GM18907 (cell line): ENCODE data around the gene SYT7.

Experiments
- ATAC-seq: cut with Tn5 transposase; IDR thresholded peaks from one replicate; pipeline ENCODE4 v1.9.1; 2021; ENCODE audit warnings: mild to moderate bottlenecking, moderate library complexity; ENCODE audit not compliant: unreplicated experiment

SYT7 gene

DNA sequence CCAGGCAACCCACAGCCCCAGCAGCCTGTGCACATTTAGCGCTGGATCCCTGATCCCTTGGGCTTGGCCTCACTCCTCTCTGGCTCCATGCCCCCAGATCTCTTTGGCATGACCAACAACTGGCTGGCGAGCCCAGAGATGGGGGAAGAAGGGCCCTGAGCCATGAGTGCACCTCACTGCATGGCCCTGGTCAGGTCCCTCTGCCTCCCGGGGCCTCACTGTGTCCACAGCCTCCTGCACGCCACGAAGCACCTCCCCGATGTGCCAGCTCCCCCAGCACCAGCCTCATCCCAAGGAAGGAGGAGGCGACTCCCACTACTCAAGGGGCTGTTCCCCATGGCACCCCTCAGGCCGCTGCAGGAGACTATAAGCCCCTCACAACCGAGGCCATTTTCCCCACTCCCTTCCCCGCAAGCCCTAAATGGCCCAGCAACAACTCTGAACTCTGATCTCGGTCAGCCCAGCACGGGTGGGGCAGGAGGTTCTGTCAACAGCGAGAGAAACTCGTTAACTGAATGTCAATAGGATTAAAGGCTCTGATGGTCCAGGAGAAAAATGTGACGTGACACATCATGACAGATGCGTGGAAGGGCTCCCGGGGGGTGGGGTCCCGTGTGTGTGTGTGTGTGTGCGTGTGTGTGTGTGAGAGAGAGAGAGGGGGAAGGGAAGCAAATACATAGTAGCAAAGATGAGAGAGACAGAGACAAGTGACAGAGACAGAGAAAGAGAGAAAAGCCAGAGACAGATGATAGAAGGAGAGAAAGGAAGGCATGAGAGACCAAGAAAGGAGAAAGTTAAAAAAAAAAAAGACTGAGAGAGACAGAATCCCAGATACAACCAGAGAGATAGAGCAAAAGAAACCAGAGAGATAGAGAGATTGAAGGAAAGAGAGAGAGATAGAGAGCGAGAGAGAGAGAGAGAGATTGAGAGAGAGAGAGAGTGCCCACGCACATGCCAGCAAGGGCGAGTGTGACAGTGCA, 28.4 kb upstream of the SYT7 start:
- ATAC-seq: no peak

DNA sequence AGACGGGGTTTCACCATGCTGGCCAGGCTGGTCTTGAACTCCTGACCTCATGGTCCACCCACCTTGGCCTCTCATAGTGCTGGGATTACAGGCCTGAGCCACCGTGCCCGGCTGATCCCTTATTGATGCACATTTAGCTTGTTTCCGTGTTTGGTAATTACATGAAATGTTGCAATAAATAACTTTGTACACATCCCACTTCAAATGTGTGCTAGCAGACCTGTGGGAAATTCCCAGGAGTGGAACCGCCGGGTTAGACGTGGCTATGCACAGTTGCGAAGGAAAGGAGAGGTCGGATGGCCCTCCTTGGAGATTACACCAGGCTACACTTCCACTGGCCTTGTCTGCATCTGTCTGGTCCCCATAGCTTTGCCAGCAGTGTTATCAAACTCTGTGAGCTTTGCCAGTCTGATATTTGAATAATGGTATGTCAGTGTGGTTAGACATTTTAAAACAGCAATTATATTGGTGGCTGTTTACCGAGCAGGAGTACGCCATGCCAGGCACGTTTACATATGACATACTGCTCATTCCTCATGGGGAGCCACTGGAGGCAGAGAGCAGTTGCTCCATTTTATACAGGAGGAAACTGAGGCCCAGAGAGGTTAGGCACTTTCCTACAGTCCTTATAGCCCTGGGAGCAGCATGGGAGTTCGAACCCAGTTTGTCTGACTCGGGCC, 27.2 kb upstream of the SYT7 start:
- ATAC-seq: no peak

DNA sequence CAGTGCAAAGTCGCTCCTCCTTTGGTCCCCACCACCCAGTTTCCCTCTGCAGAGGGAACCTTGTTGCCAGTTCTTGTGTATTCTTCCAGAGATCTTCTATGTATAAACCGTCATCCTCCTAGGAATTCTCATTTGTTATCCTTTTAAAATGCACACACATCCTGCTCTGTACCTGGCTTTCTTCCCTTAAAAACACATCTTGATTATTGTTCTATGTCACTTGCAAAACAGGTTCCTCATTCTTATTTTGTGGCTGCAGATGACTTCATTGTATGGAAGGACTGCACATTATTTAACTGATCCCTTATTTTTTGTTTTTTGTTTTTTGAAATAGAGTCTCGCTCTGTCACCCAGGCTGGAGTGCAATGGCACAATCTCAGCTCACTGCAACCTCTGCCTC, 26.6 kb upstream of the SYT7 start:
- no peak for ATAC-seq

DNA sequence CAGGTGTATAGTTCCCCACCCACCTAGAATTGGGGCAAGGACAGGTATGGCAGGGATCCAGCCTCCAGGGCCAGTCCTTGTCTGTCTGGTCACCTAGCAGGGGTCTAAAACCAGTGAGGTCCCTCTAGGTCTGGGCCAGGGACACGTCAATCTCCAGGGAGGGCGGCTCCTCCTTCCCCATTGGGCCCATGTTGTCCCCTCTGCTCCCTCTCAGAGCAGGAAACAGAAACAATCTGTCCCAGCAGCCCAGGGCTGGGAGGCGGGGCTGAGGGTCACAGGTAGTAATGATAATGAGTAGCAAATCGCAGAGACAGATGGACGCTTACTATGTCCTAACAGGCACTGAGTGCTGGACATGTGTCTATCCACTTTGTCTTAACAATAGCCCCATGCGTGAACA, 22.8 kb upstream of the SYT7 start:
- no peak for ATAC-seq

DNA sequence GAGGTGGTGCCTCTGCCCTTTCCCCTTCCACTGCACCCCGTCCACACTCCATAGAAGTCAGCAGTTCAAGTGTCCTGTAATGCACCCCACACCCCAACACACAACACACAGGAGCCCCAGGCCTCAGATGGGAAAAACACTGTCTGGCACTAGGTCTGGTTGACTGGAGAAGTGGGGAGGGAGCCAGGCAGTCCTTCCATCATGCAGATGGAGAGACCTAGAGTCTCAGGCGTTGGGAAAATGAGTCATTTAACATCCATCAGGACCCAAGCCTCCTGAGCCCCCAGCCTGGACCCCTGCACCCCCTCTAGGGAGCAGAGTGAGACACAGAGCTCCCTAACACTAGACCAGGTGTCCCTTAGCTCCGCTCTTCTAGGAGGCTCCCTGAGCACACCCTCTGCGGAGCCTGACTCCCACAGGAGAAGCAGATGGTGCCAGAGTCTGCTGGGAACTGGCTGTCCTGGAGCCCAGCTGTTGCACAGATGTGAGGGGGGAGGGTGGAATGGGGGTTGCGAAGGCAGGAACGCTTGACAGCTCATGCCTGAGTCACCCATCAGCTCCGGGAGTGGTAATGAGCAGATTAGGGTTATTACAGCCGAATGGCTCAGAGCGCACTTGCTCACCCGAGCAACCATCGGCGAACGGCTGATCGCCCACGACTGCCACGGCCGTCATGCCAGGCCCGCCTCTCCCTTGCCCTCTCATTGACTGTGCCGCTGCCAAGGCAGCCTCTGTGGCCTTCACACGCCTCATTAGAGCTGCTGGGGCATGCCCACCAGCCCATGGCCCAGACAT, 22.1 kb upstream of the SYT7 start:
- no peak for ATAC-seq

DNA sequence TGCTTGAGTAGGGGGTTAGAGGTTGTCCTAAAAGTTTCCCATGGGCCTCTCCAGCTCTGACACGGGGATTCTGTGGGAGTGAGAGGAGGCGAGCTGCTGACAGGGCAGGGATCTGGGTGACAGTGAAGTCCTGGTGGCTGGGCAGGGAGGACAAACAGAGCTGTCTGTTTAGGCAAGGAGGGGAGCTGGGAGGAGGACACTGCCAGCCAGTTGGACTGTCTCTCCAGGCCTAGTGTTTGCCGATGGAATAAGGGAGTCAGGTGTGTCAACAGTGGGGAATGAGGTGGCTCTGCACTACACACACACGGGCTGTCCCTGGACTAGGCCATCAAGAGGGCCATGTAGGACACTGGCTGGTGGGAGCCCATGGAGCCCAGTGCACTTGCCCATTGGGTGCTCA, 20.6 kb upstream of the SYT7 start:
- ATAC-seq: no peak

DNA sequence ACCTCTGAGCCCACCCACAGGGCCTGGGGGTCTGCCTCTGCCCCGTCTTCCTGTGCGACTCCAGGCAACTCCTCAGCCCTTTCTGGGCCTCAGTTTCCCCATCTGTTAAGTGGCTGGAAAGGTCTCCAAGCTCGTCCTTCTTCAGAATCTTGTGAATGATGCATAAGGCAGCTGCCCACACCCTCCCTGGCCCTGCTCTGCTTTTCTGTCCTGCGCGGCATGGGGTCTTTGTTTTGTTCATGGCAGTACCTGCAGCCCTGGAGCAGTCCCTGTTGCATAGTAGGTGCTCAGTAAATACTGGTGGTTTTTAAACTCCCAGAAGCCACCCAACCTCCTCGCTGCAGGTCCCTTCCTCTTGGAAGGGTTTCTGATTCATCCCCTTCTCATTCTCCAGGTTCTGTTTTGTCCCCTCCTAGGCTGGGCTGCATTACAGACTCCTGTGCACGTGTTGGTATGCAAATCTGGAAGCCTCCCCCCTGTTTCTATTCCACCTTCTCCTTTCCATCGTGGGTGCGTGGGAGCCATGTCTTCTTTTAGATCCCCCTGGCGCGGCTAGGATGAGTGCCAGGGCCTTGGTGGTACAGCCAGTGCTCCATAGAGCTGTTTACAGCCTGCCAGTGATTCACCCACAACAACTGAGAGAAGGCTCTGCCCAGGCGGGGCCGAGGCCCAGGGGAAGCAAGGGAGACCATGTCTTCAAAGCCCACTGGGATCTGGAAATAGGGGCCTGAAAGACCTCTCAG, 19.3 kb upstream of the SYT7 start:
- no peak for ATAC-seq

DNA sequence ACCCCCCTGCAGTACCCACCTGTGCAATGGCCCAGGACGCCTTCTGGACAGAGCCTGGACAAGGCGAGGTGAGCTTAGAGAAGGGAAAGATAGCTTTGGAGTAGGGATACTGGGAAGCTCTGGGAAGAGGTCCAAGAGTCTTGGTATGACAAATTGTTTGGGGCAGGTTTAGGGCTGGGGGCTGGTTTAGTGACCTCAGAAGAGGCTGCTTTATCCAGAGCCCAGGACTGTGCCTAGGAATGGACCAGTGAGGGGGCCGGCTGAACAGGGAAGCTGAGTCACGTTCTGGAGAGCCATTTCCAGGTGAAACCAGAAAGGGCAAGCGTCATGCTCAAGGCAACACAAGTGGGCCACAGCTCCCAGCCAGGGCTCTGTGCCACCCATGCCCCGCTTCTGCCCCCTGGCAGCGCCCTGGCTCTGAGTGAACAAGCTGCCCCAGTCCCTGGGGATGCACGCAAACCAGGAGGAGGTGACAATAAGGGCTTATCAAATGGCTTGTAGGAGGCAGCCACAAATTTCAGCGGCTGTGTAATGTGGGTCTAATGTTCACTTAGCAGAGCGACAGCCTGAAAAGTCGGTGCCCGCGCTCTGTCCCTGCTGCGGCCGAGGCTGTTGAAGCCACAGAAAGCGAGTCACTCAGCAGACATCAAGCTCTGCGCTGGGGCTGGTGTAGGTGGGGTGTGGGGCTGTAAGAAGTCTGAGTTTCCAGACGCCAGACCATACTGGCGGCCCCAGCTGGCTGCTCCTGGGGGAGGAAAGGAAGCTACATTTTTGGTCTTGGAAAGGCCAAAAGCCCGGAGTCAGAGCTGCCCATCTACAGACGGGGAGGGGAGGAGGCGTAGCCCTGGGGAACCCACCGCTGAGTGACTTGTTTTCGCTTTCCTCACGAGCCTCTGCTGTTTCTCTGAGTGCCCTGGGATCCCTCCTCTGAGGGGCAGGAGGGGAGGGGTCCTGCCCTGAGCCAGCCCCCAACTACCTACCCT, 18.3 kb upstream of the SYT7 start:
- ATAC-seq: no peak

DNA sequence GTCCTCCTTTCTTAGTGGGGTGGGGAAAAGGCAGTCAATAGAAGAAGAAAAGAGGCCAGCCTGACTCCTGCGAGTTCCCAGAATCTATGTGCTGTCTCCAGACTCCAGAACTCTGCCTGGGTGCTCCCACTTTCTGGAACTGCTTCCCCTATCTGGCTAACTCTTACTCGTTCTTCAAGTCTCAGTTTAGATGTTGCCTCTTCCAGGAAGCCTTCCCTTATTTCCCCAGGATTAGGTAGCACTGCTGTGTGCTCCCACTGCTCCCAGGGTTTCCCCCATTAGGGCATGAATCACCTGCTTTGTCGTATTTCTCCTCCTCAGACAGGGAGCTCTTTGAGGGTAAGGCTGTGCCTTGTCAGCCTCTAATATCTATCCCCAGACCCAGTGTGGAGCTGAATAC, 17.5 kb upstream of the SYT7 start:
- ATAC-seq: no peak

DNA sequence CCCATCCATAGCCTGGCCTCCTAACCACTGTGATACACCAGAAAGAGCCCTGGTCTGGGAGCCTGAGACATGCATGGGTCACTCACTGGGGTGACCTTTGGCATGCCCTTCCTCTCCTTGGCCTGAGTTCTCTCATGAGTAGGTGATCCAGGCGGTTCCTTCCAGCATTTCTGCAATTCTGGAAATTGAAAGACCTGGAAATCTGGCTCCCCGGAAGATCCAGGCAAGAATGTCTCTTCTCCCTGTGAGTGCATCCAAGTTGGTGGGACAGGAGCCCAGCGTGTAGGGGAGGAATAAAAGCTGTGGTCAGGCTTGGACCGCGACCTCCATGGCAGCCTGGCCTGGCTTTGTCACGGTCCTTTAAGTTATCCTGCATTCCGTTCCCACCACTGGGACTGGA, 16.1 kb upstream of the SYT7 start:
- ATAC-seq: no peak

DNA sequence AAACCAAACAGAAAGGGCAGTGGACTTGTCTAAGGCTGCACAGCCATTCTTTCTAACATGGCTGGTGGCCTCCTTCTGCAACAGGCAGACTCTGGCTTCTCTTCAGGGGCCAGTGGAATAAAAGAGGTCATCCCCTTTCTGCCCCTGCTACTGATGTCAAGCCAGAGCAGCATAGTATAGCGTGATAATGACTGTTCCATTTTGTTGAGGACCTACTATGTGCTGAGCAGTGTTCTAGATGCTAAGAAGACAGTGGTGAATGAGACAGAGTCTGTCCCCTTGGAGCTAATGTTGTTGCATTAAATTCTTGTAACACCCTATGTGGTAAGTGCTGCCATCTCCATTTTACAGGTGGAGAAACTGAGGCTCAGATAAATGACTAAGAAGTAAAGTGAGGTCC, 15.7 kb upstream of the SYT7 start:
- no peak for ATAC-seq

DNA sequence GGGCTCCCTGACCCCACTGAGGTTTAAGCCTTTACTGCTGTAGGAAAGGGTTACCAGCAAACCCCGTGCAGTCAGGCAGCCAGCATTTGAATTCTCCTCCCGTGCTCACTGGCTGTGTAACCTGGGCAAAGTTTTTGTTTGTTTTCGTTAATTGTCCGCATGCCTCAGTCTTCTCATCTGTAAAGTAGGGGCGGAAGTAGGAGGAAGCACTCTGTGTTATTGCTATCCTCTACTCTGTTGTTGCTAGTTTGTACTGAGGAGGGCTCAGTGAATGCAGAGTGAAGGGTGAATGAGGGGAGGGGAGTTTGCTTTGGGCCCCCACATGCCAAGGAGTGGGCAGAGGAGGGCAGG, 14.0 kb upstream of the SYT7 start:
- ATAC-seq: no peak

DNA sequence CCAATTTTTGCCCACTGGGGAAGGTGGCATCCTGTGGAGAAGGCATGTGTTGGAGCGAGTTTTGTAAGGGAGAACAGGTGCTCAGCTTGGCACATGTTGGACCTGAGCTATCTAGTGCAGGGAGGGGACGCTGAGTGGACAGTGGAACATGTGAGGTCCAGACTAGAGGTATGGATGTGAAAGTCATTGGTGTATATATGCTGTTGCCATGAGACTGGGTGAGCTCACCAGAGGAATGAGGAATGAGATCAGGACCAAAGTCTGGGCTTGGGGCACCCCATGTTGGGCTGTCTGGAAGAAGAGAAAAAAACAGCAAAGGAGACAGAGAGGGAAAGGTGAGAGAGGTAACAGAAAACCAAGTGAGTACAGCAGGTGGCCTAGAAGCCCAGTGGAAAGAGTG, 12.3 kb upstream of the SYT7 start:
- ATAC-seq: no peak

DNA sequence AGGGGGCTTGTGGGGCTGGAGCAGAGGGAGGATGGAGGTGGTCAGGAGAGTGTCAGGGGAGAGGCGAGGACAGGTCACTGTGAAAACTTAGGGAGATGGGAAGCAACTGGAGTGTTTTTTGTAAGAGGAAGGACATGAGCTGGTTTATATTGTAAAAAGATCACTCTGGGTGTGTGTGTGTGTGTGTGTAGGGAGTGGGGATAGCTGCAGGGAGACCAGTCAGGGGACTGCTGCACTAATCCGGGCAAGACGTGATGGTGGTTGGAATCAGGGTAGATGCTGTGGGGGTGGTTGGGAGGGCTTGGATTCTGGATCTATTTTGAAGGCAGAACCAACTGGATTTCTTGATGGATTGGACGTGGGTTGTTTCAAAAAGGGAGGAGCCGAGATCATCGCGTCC, 11.3 kb upstream of the SYT7 start:
- no peak for ATAC-seq

DNA sequence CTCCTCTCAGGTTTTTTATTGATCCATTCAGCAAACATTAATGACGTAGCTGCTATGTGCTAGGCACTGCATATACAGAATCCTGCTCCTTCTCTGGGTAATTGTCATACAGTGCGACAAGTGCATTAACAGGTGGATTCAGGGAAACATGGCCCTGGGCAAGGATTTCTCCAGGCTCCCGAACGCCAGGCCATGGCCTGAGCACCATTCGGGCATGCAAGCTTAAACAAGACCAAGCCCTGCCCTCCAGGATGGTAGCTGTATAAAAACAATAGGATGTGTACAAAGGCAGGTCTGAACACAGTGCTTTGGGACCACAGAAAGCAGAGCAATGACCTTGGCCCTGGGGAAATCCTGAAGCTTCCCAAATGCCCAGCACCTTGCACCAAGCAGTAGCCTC, 9.1 kb upstream of the SYT7 start:
- no peak for ATAC-seq

DNA sequence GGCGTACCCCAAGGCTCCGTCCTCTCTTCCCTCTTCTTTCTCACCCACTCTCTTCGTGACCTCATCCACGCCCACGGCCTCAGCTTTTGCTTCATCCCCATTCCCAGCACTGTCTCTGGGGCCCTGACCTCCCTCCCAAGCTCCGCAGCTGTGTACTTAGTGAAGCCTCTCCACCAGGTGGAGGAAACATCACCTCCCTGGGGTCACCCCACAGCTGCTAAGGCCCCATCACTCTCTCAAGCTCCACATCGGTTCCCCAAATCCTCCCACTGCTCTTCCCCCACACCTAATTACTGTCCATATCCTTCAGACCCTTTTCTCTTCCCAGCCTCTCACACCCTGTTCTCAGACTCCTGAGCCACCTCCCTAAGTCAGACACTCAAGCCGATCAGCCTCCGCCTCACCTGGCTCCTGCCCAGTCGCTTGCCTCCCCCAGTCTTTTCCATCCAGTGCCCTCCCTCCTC, 7.9 kb upstream of the SYT7 start:
- ATAC-seq: no peak

DNA sequence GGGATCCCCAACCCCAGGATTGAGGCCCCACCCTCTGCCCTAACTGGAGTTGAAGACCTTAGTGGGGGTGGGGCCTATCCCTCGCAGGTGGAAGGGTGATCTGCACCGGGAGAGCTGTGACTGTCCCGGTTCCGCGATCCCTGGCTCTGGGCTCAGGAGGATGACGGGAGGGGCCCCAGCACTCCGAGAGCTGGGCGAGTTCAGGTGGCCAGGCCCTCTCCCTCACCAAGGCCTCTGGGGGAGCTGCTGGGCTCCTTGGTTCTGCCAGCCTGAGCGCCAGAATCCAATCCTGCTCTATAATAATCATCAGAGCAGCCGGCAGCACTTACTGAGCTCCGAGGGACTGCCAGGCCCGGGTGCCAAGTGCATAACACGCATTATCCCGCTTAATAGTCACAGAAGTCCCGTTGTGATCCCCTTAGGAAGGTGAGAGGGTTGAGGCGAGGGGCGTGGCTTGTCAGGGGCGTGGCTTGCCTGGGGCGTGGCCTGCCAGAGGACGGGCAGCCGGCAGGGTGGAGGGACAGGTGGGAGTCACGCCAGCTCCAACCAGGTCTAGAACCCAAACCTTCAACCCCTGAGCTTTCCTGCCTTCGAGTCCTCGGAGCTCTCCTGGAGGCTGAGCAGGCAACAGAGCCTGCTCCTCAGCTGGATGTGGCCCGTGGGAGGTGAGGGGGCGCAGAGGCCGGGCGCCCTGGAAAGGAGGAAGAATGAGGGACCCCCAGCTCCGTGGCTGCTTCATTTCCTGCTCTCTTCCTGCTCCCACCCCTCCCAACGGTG, 7.3 kb upstream of the SYT7 start:
- ATAC-seq: no peak

DNA sequence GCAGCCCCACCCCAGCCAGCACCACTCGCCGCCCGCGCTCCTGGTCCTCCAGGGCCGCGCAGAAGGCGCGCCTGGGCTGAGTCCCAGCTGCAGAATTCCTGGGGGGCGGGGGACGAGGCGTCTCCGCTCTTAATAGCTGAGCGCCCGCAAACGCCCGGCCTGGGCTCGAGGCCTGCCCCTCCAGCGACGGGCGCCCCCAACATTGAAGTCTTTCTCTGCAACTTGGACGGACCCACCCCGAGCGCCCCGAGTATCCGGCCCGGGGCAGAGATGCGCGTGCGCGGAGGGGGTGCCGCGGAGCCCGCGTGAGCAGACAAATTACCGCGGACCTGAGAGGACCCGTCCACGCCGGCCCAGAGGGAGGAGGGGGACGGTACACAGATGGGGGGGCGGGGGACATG, 6.7 kb upstream of the SYT7 start:
- ATAC-seq: no peak
